GM12801 (cell line): ENCODE measurements around the gene WASL.

Experiments used
- CTCF ChIP-seq: IDR thresholded peaks from one replicate; pipeline ENCODE4 v1.5.1; 2011; ENCODE audit warnings: control low read depth; ENCODE audit not compliant: insufficient read length; ENCODE audit errors: extremely low read depth

Gene WASL

GRCh38 chr7:123662755-123663154 lies 86.0 kb downstream of the WASL start:
- TF ChIP-seq CTCF: no peak

- TF ChIP-seq CTCF: no peak
Measured at GRCh38 chr7:123662293-123662692, 86.5 kb downstream of the WASL start.

GRCh38 chr7:123661765-123662164 lies 87.0 kb downstream of the WASL start:
- TF ChIP-seq CTCF: no peak

GRCh38 chr7:123660514-123661354 lies 88.1 kb downstream of the WASL start:
- no peak for TF ChIP-seq CTCF

- no peak for TF ChIP-seq CTCF
Measured at GRCh38 chr7:123658023-123658422, 90.8 kb downstream of the WASL start.

- no peak for TF ChIP-seq CTCF
Measured at GRCh38 chr7:123657304-123657685, 91.5 kb downstream of the WASL start.

- TF ChIP-seq CTCF: no peak
Measured at GRCh38 chr7:123656544-123657303, 92.1 kb downstream of the WASL start.
